Bone marrow (tissue), 2 donors: ENCODE data around the gene FAM3A.
A peak's percentile ranks its signal among the peaks of the same experiment; 100 is the strongest.

Experiments
- DNase-seq, 2 donors: peaks; one replicate each; lab custom pipeline; 2025; lab: John Stamatoyannopoulos, UW

The FAM3A gene

GRCh38 chrX:154458954-154459778 is 56.9 kb downstream of the FAM3A start:
- no peak for DNase-seq

DNA sequence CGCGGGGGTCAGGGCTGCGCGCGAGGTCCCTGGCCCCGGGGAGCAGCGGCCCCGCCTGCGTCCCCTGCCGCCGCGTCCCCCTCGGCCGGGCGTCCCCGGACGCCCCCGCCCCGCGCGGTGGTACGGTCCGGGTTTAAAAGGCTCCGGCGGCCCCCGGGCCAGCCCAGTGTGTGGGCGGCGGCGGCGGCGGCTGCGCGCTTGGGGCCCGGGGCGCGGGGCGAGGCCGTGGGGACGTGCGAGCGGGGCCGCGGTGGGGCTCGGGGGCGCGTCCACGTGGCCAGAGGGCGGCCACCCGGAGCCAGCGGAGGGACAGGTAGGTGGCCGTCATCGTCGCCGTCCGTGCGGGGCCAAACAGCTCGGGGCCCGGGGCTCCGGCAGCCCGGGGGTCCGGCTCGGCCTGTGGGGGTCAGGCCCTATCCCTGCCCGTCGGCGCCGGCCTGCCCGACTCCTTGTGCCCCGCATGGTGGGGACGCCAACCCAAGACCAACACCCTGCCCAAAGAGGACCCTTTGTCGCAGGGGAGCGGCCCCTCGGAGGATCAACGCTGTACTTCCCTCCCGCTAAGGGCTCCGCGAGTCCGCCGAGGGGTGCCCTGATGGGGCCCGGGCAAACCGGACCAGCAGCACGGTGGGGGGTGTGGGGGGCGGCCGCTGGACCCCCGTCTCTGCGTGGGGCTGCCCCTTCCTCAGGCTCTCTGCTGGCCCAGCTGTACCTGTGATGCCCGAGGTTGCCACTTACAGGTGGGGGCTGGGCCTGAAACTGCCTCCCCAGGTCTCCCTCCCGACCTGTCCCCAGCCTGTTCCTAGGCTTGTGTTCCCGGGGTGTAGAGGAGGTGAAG is 57.7 kb downstream of the FAM3A start, which contains the start of gene PLXNA3:
Gene PLXNA3, plus strand, starts transcription at position 166 of the 838 bp plus-strand sequence. CDS start 1,903 bp downstream, outside the sequence.
- DNase-seq = peak in 1 of 2 donors; percentile 29

DNA sequence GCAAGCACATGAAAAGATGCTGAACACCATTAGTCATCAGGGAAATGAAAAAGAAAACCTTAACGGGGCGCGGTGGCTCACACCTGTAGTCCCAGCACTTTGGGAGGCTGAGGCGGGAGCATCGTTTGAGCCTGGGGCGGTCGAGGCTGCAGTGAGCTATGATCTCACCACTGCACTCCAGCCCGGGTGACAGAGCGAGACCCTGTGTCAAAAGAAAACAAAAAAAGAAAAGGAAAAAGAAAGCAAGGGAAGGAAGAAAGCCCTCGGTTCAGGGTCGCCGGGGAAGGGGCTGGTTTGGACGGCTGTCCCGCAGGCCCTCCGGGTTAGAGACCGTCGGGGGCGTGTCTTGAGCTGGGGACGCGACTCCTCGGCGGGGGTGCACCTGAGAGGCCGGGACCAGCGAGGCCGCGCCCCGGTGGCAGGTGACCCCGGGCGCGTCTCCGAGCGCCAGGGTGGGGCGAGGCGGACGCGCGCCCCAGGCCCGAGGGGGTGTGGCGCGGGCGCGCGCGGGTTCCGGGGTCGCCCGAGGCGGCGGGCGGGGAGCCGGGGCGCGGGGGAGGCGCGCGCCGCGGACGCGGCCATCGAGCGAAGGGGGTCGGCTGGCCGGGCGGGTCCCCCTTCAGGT is 58.4 kb downstream of the FAM3A start:
- DNase-seq = peak in 1 of 2 donors; percentile 29
